ENCODE measurements around the gene PHLPP1.
A peak's percentile ranks its signal among the peaks of the same experiment; 100 is the strongest.

PHLPP1 gene

GRCh38 chr18:62933261-62933887, 218.0 kb downstream of the PHLPP1 start:
- no peak for DNase-seq (ENCODE audit: low read depth in 1 of 2, low spot score in 1 of 2)

- no peak for DNase-seq (ENCODE audit: low read depth in 1 of 2, low spot score in 1 of 2)
These were observed 220.7 kb downstream of the PHLPP1 start for GRCh38 chr18:62935994-62936393.

GRCh38 chr18:62937065-62937464, 221.7 kb downstream of the PHLPP1 start:
- no peak for DNase-seq (ENCODE audit: low read depth in 1 of 2, low spot score in 1 of 2)

DNA sequence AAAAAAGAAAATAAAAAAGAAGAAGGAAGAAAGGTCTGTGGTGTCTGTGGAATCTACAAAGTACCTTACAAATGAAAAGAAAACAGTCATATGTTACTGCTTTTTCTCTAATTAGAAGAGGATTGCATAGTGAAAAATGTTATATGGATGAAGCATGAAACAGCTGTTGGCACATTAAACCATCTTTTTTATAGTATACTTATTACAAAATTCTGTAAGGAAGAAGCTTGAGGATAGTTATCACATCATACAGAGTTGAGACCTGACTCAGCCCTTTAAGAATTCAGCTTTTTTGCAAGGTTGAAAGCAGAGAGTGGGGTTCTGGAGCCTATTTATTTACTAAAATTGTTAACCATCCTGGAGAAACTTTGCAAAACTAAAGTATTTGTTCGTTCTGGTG, 222.7 kb downstream of the PHLPP1 start:
- no peak for DNase-seq (ENCODE audit: low read depth in 1 of 2, low spot score in 1 of 2)

DNA sequence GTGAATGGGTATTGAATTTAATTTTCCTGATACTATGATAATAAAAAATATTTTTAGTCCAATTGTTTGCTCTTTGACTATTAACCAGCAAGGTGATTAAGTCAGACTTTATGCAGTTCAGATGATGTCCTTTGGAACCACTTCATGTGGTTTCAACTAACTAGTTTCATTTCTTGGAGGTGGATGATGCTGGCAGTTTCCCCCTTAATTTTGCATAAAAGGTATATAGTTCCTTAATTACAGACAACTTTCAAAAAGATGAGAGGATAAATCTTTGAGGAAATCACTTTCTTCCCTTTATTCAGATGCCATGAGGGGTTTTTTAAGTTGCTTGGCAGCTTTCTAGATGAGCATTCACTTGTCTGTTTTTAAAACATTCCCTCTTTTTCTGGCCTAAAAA, 223.1 kb downstream of the PHLPP1 start:
- no peak for DNase-seq (ENCODE audit: low read depth in 1 of 2, low spot score in 1 of 2)

DNA sequence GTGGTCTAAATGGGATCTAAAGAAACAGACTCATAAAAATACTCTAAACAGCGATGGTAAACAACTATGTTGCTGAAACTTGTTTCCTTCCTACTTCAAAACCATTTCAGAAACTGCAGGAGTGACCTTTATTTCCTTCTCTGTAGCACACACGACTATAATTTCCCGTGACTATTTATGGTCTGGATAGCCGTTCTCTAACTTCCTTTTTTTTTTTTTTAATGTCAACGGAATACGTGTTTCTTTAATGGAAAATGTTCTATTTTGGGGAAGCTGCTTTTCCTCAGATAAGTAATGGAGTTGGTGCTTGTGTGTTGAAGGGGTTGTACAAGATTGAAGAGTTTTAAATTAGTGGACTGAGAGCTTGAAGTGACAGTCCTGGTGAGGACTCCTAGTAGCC, 224.1 kb downstream of the PHLPP1 start:
- DNase-seq (ENCODE audit: low read depth in 1 of 2, low spot score in 1 of 2) = no peak

DNA sequence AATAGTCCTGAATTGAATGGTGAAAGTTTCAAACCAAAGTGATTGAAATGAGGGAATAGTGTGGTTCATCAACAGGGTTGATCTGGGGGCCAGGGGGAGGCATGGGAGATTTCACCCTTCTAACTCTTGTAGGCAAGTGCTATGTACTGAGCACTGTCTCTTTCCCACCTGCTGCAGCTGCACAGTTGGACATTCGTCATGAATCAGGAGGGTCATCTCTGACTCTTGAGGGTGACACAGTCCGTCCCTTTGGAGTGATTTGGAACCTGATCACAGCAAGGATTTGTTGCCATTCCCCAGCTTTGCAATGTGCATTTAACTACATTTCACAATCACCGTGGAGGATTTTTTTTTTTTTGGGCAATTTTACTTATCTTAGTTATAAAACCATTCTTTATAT, 224.6 kb downstream of the PHLPP1 start:
- no peak for DNase-seq (ENCODE audit: low read depth in 1 of 2, low spot score in 1 of 2)

DNA sequence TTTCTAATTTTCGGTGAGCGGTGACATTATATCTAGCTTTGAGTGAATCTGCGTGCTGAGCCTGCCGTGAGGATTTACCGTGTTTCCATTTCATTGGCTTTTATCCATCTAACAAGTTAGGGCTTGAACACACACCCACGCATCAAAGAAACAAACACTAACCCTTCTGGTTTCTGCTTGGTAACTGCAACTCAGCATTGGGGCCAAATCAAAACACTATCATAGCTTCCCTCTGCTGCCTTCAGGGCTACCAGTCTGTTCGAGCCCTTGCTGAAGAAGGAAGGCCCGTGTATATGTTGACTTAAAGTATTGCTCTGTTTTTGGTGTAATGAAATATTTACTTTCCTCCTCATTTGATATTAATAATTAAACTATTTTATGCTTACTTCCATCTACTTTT, 227.2 kb downstream of the PHLPP1 start:
- DNase-seq (ENCODE audit: low read depth in 1 of 2, low spot score in 1 of 2) = no peak

DNA sequence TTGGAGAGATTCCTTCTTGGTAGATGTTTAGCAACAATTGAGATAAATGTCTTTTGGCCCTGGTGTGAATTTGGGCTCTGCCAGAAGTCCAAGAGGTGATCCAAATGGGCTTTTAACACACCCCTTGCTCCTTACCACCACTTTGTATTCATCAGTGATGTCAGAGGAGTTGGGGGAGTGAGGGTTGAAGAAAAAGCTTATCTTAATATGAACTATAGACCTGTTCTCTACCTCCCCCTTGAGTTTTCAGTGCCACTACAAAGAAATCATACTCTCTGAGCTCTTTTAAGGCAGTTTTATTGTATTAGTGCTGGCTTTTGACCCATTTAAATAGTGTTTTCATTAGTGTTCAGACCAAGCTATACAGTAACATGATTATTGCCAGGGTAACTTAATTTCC, 229.1 kb downstream of the PHLPP1 start:
- no peak for DNase-seq (ENCODE audit: low read depth in 1 of 2, low spot score in 1 of 2)

- no peak for DNase-seq (ENCODE audit: low read depth in 1 of 2, low spot score in 1 of 2)
These were observed 233.4 kb downstream of the PHLPP1 start for GRCh38 chr18:62948788-62949187.

GRCh38 chr18:62950246-62950645, 234.9 kb downstream of the PHLPP1 start:
- no peak for DNase-seq (ENCODE audit: low read depth in 1 of 2, low spot score in 1 of 2)

DNA sequence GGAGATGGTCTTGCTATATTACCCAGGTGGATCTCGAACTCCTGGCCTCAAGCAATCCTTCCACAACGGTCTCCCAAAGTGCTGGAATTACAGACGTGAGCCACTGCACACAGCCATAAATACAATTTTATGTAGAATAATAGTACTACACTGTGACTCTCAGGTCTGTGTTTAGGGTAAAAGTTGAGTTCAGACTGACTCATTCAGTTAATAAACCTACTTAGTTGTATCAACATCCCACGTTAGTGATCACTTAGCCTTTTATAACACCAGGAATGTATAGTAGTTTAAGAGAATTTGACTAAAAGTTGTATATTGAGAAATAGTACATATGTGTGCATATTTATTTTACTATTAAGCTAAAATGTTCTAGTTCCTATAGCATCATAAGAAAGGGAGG, 237.5 kb downstream of the PHLPP1 start:
- no peak for DNase-seq (ENCODE audit: low read depth in 1 of 2, low spot score in 1 of 2)

GRCh38 chr18:62953663-62954062, 238.3 kb downstream of the PHLPP1 start:
- no peak for DNase-seq (ENCODE audit: low read depth in 1 of 2, low spot score in 1 of 2)

DNA sequence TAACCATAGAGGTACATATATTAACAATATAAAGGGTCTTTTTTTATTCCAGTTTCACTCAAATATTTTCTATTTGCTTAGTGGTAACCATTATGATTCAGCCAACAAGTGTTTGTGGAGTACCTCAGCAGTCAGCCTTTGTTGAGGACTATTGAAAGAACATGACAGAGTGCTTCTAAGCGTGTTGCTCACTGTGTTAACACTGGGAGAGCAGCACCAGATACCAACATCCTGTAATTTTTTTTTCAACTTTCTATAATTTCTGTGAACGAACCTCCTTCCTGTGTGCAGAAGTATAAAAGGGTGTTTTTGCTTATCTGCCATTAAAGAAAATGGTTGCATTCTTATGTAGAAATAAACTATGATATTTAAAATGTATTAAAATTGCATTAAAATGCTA, 239.0 kb downstream of the PHLPP1 start:
- DNase-seq (ENCODE audit: low read depth in 1 of 2, low spot score in 1 of 2) = no peak

DNA sequence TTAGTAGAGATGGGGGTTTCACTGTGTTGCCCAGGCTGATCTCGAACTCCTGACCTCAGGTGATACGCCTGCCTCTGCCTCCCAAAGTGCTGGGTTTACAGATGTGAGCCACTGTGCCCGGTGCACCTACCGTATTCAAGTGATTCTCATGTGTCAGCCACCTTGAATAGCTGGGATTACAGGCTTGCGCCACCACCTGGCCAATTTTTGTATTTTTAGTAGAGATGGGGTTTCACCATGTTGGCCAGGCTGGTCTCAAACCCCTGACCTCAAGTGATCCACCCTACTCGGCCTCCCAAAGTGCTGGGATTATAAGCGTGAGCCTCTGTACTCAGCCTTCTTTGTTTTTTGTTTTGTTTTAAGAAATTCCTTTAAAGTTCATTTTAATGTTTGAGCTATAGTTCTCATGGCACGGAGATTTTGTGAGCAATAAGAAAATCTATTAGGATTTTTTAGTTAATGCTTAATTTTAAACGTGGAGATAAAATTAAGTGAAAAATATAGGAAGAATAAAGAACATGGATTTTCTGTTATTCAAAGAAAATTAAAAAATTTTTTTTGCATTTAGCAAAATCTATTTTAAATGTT, 242.6 kb downstream of the PHLPP1 start:
- DNase-seq (ENCODE audit: low read depth in 1 of 2, low spot score in 1 of 2) = peak in 1 of 2 donors; percentile 3

DNA sequence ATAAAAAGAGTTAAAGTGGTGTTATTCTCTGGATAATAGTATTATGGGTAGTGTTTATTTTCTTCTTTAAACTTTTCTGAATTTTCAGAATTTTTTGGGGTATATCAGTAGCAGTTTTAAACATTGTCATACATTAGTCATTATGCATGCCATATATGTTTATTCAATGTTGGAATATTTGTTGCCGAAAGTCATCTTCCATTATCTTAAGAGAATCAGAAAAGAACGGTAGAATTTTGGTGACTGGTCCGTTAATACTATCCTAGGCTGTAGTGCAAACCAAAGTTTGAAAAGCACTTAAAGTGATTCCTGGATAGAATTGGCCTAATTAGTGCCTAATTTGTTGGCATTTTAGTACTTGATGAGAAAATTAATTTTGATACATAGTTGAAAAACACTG, 244.1 kb downstream of the PHLPP1 start:
- DNase-seq (ENCODE audit: low read depth in 1 of 2, low spot score in 1 of 2) = no peak

- DNase-seq (ENCODE audit: low read depth in 1 of 2, low spot score in 1 of 2) = no peak
These were observed 248.2 kb downstream of the PHLPP1 start for GRCh38 chr18:62963507-62963906.

DNA sequence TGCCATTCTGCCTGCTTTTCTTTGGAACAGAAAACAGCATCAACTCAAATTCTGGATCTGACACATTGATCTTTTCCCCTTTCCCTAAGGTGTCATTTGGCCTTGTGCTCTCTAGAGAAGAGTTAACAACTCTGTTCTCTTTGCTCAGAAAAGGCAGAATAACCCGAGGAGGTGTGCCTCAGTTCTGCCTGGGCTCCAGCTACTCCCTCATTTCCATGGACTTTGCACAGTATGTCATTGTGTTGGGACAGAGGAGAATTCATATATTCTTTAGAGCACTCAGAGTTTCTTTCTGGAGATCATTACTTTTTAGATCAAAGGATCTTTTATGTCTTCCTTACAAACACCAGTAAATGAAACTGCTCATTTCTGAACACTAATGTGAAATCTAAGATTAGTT, 249.1 kb downstream of the PHLPP1 start:
- DNase-seq (ENCODE audit: low read depth in 1 of 2, low spot score in 1 of 2) = no peak

DNA sequence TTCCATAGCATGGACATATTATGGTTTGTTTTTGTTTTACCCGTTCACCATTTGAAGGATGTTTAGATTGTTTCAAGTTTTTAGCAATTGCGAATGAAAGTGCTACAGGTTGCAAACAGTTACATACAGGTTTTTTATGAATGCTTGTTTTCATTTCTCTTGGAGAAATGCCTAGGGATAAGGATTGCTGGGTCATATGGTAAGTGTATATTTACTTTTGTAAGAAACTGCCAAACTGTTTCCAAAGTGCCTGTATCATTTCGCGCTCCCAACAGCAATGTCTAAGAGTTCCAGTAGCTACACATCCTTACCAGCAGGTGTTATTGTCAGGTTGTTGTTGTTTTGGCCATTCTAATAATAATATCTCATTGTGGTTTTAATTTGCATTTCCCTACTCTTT, 251.7 kb downstream of the PHLPP1 start:
- DNase-seq (ENCODE audit: low read depth in 1 of 2, low spot score in 1 of 2) = no peak

DNA sequence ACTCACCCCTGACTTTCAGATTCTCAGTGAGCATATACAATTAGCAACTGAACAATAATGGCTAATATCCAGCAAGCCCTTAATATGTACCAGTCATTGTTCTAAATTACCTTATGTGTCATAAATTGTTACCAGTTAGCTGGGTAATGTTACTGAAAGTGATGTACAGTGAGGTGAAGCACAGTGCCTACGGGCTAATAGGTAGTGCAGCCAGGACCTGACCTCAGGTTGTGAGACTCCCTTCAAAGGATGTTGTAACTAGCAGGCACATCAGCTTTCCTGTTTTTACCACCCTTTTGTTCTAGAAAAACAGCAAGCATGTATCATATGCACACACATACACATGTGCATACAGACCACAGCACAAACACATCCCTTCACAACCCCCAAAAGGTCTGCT, 258.3 kb downstream of the PHLPP1 start:
- no peak for DNase-seq (ENCODE audit: low read depth in 1 of 2, low spot score in 1 of 2)

DNA sequence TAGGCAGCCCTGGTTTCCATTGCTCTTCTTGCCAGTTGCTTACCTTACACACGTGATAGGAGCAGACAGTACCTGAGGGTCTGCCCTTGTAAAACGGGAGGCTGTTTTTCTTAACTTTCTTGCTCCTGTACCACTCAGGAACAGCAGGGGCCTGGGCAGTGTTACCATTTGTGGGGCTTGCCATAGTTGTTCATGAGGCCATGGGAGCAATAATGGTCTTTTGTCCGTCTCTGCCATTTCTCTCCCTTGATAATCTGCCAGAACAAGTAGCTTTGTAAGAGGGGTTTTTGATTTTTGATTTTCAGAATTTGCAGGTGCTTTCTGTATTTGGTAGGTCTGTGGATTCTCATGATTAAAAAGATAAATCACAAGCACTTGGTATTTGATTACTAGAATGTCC, 259.0 kb downstream of the PHLPP1 start:
- DNase-seq (ENCODE audit: low read depth in 1 of 2, low spot score in 1 of 2) = no peak

GRCh38 chr18:62974928-62975675, 259.8 kb downstream of the PHLPP1 start:
- no peak for DNase-seq (ENCODE audit: low read depth in 1 of 2, low spot score in 1 of 2)

- no peak for DNase-seq (ENCODE audit: low read depth in 1 of 2, low spot score in 1 of 2)
These were observed 260.4 kb downstream of the PHLPP1 start for GRCh38 chr18:62975785-62976184.

All from stimulated activated CD4-positive, alpha-beta T cell treated with anti-CD3 and anti-CD28 coated beads, Interleukin-15, amount 100 ng/mL, for 1 hour (primary cell).